ENCODE results near the gene RLF.

DNA sequence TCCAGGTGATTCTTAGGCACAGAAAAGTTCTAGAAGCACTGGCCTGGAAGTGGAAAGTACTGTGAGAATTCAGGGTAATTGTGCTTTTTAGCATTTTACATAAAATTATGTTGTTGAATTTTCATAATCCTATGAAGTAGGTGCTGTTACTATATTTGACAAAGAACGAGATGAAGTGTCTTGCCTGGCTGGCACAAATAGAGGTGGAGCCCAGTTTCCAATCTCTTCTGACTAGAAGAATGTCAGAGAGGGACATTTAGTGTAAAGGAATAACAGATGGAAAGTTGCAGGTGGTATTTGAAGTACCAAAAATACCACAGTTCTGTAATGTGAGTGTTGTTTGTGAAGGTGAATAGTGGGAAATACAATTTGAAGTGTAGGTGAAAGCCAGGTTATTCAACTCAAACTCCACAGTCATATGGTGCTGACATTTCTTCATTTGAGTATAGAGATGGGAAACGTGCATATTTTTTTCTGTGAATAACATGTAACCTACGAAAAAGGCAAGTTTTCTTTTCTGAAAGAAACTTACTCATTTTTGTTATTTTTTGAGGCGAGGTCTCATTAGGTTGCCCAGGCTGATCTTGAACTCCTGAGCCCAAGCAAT, 83.1 kb downstream of the RLF start:
- TF ChIP-seq, protein P1, sequence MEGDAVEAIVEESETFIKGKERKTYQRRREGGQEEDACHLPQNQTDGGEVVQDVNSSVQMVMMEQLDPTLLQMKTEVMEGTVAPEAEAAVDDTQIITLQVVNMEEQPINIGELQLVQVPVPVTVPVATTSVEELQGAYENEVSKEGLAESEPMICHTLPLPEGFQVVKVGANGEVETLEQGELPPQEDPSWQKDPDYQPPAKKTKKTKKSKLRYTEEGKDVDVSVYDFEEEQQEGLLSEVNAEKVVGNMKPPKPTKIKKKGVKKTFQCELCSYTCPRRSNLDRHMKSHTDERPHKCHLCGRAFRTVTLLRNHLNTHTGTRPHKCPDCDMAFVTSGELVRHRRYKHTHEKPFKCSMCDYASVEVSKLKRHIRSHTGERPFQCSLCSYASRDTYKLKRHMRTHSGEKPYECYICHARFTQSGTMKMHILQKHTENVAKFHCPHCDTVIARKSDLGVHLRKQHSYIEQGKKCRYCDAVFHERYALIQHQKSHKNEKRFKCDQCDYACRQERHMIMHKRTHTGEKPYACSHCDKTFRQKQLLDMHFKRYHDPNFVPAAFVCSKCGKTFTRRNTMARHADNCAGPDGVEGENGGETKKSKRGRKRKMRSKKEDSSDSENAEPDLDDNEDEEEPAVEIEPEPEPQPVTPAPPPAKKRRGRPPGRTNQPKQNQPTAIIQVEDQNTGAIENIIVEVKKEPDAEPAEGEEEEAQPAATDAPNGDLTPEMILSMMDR (conservative IDR thresholded peaks at IDR 0.05 in 1 of 2, IDR thresholded peaks at IDR 0.05 in 1 of 2; ENCODE audit: low read depth in 1 of 2, low read length in 2 of 2): no peak
- no peak for TF ChIP-seq EZH2 (IDR thresholded peaks at IDR 0.05; ENCODE audit: low read length, missing control alignments)

Measured in fibroblast of lung (primary cell).